ENCODE data around the gene PCDHA12. TPM values are rescaled to one million over a fixed set of nuclear protein-coding genes. Genes with fewer than 3 reads are reported as not detected.
A peak's percentile ranks its signal among the peaks of the same experiment; 100 is the strongest.

PCDHA12 gene
- total RNA-seq, 1 donor from 2014 or later: not detected

DNA sequence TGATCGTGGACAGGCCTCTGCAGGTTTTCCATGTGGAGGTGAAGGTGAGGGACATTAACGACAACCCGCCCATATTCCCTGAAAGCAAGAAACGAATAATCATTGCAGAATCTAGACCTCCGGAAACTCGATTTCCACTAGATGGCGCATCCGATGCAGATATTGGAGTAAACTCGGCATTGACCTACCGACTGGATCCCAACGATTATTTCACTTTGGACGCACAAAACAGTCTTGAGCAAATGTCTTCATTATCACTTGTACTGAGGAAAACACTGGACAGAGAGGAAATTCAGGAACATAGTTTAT, 7.4 kb downstream of the PCDHA12 start:
- Mint-ChIP-seq H3K4me1 (no peaks in the 10 kb centered on the region), H3K9me3 (peaks cover 21% of the 10 kb centered on the region), H3K27me3 (no peaks in the 10 kb centered on the region), H3K4me3 (no peak overlapping the region), H3K36me3 (ENCODE audit: low read depth) (no peaks in the 10 kb centered on the region), H3K27ac (no peak overlapping the region)
- no peak for DNase-seq
- intact Hi-C loops (cut with micrococcal nuclease): no loop called here

DNA sequence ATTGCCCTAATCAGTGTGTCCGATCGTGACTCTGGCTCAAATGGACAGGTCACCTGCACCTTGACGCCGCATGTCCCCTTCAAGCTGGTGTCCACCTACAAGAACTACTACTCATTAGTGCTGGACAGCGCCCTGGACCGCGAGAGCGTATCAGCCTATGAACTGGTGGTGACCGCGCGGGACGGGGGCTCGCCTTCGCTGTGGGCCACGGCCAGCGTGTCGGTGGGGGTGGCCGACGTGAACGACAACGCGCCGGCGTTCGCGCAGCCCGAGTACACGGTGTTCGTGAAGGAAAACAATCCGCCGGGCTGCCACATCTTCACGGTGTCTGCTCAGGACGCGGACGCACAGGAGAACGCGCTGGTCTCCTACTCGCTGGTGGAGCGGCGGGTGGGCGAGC, 8.3 kb downstream of the PCDHA12 start:
- H3K27ac Mint-ChIP-seq: no peak overlapping the region
- intact Hi-C loops (cut with micrococcal nuclease): no loop called here

DNA sequence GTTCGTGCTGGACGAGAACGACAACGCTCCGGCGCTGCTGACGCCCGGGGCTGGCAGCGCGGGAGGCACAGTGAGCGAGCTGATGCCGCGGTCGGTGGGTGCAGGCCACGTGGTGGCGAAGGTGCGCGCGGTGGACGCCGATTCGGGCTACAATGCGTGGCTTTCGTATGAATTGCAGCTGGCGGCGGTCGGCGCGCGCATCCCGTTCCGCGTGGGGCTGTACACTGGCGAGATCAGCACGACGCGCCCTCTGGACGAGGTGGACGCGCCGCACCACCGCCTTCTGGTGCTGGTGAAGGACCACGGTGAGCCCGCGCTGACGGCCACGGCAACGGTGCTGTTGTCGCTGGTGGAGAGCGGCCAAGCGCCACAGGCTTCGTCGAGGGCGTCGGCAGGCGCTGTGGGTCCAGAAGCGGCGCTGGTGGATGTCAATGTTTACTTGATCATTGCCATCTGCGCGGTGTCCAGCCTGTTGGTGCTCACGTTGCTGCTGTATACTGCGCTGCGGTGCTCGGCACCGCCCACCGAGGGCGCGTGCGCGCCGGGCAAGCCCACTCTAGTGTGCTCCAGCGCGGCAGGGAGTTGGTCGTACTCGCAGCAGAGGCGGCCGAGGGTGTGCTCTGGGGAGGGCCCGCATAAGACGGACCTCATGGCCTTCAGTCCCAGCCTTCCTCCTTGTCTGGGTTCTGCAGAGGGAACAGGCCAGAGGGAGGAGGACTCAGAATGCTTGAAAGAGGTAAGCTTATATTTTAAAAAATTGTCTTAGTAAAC, 9.0 kb downstream of the PCDHA12 start:
- Mint-ChIP-seq H3K27me3 (no peaks in the 10 kb centered on the region), H3K4me1 (no peaks in the 10 kb centered on the region), H3K9me3 (peaks cover 26% of the 10 kb centered on the region), H3K27ac (no peak overlapping the region), H3K4me3 (no peak overlapping the region), H3K36me3 (ENCODE audit: low read depth) (no peaks in the 10 kb centered on the region)
- intact Hi-C loops (cut with micrococcal nuclease): no loop called here
- no peak for DNase-seq

More for the DNA sequence above, 8.3 kb downstream of the PCDHA12 start:
- no peak for DNase-seq
- Mint-ChIP-seq H3K4me3 (no peak overlapping the region), H3K36me3 (ENCODE audit: low read depth) (no peaks in the 10 kb centered on the region), H3K9me3 (peaks cover 26% of the 10 kb centered on the region), H3K4me1 (no peaks in the 10 kb centered on the region), H3K27me3 (no peaks in the 10 kb centered on the region)

DNA sequence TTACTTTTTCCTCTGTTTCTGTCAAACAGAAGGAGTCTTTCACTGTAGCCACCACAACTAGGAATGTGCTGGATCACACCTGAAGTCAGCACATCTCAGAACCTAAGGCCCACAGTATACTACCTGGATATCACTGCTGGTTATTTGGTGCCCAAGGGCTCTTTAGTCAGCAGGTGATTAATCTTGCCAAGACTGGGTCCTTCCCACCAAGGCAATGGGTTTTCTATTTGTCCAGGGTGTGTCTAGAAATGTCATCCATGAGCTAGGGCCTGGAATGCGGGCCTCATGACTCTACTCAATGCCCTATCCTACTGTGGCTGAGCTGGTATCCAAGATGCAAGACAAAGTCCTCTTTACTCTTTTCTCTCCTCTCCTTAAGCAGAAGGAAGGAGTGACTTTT, 41.2 kb downstream of the PCDHA12 start:
- Mint-ChIP-seq H3K9me3 (no peaks in the 10 kb centered on the region), H3K36me3 (ENCODE audit: low read depth) (no peaks in the 10 kb centered on the region), H3K27me3 (no peaks in the 10 kb centered on the region), H3K27ac (no peak overlapping the region), H3K4me3 (no peak overlapping the region), H3K4me1 (no peaks in the 10 kb centered on the region)
- intact Hi-C loops (cut with micrococcal nuclease): no loop called here
- no peak for DNase-seq

GRCh38 chr5:140923601-140924000, 48.5 kb downstream of the PCDHA12 start:
- Mint-ChIP-seq H3K27me3 (peaks cover 16% of the 10 kb centered on the region), H3K27ac (no peak overlapping the region), H3K4me1 (no peaks in the 10 kb centered on the region), H3K4me3 (no peak overlapping the region), H3K9me3 (peaks cover 3% of the 10 kb centered on the region), H3K36me3 (ENCODE audit: low read depth) (no peaks in the 10 kb centered on the region)
- no peak for DNase-seq
- intact Hi-C loops (cut with micrococcal nuclease): no loop called here

- intact Hi-C loops (cut with micrococcal nuclease): no loop called here
- DNase-seq: no peak
- Mint-ChIP-seq H3K27ac (no peak within 1 kb of the TSS), H3K4me1 (no peaks in the 10 kb centered on the region), H3K36me3 (ENCODE audit: low read depth) (no peaks in the 10 kb centered on the region), H3K27me3 (peaks cover 17% of the 10 kb centered on the region), H3K4me3 (no peak within 1 kb of the TSS), H3K9me3 (peaks cover 3% of the 10 kb centered on the region)
Measured at GRCh38 chr5:140925806-140926442, 50.8 kb downstream of the PCDHA12 start, which contains the start of gene PCDHAC1. Gene PCDHAC1, plus strand, starts transcription at chr5:140926299. Its CDS starts 594 bp downstream, at chr5:140926893.

DNA sequence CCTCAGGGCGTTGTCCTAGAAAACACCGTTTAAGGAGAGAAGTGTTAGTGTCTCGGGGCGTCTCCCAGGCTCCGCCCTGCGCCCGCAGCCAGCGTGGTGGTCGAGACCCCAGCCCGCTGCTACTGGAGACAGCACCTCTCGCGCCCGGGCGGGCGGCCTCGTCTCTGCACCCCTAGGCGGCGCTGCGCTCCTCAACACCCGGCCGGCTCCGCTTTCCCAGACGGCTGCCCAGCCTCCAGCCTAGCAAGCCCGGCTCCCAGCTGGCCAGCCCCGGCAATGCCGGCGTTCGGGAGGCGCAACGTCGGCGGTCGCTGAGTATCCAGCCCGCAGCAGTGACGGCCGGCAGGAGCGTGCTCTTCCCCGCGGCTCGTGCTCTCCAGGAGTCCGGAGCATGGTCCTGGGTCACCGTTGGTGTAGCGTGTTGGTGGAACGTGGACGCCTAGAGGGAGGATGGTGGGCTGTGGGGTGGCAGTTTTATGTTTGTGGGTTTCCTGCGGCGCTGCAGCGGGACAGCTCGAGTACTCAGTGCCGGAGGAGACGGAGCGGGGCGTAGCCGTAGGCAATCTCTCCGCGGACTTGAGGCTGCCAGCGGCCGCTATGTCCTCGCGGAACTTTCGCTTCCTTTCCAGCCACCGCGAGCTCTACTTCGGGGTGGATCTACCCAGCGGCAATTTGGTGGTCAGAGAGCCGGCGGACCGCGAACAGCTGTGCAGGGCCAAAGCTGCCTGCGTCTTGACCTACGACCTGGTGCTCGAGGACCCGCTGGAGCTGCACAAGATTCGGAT, 51.5 kb downstream of the PCDHA12 start:
- peak; percentile 57 for DNase-seq
- H3K27ac Mint-ChIP-seq: no peak overlapping the region
- no peaks in the 10 kb centered on the region for H3K36me3 Mint-ChIP-seq (ENCODE audit: low read depth)
- no peaks in the 10 kb centered on the region for H3K4me1 Mint-ChIP-seq
- H3K27me3 Mint-ChIP-seq: peaks cover 17% of the 10 kb centered on the region
- no peak overlapping the region for H3K4me3 Mint-ChIP-seq
- peaks cover 3% of the 10 kb centered on the region for H3K9me3 Mint-ChIP-seq
- intact Hi-C loops (cut with micrococcal nuclease): no loop called here

DNA sequence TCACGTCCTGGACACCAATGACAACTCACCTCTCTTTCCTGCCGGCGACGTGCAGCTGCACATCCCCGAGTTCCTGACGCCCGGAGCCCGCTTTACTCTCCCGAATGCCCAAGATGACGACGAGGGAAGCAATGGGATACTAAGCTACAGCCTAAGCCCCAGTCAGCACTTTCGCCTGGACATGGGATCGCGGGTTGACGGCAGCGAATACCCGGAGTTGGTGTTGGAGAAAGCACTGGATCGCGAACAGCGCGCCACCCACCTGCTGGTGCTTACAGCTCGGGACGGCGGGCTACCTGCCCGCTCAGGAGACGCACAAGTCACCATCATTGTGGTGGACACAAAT, 52.1 kb downstream of the PCDHA12 start:
- Mint-ChIP-seq H3K27me3 (peaks cover 17% of the 10 kb centered on the region), H3K4me1 (no peaks in the 10 kb centered on the region), H3K4me3 (no peak overlapping the region), H3K36me3 (ENCODE audit: low read depth) (no peaks in the 10 kb centered on the region), H3K27ac (no peak overlapping the region), H3K9me3 (peaks cover 3% of the 10 kb centered on the region)
- DNase-seq: no peak
- intact Hi-C loops (cut with micrococcal nuclease): no loop called here

Other genes starting within 250 kb of the PCDHA12 start
- gene CD14, start 242.1 kb upstream of the PCDHA12 start, total RNA-seq: 0.31 and 0.35 TPM in 2 replicates
- gene TMCO6, start 235.9 kb upstream of the PCDHA12 start, total RNA-seq: 38.1 and 41.9 TPM in 2 replicates
- 63.2 and 63.6 TPM in 2 replicates for gene NDUFA2, start 227.7 kb upstream of the PCDHA12 start, total RNA-seq
- 112 and 113 TPM in 2 replicates for gene IK, start 227.5 kb upstream of the PCDHA12 start, total RNA-seq
- 41.6 and 42.9 TPM in 2 replicates for gene WDR55, start 210.4 kb upstream of the PCDHA12 start, total RNA-seq
- 2.8 and 3.8 TPM in 2 replicates for gene DND1, start 201.7 kb upstream of the PCDHA12 start, total RNA-seq
- 109 and 115 TPM in 2 replicates for gene HARS1, start 183.9 kb upstream of the PCDHA12 start, total RNA-seq
- 28.0 and 29.6 TPM in 2 replicates for gene HARS2, start 183.9 kb upstream of the PCDHA12 start, total RNA-seq
- 67.1 and 67.2 TPM in 2 replicates for gene ZMAT2, start 174.9 kb upstream of the PCDHA12 start, total RNA-seq
- gene PCDHA1, start 89.2 kb upstream of the PCDHA12 start, total RNA-seq: not detected in 2 replicates
- gene PCDHA2, start 80.5 kb upstream of the PCDHA12 start, total RNA-seq: not detected in 2 replicates
- gene PCDHA3, start 74.3 kb upstream of the PCDHA12 start, total RNA-seq: not detected in 2 replicates
- gene PCDHA4, start 68.2 kb upstream of the PCDHA12 start, total RNA-seq: not detected in 2 replicates
- not detected in 2 replicates for gene PCDHA5, start 53.7 kb upstream of the PCDHA12 start, total RNA-seq
- not detected in 2 replicates for gene PCDHA6, start 47.3 kb upstream of the PCDHA12 start, total RNA-seq
- gene PCDHA7, start 41.0 kb upstream of the PCDHA12 start, total RNA-seq: not detected in 2 replicates
- gene PCDHA8, start 34.1 kb upstream of the PCDHA12 start, total RNA-seq: not detected in 2 replicates
- gene PCDHA9, start 26.9 kb upstream of the PCDHA12 start, total RNA-seq: not detected in 2 replicates
- gene PCDHA10, start 19.4 kb upstream of the PCDHA12 start, total RNA-seq: not detected in 2 replicates
- not detected in 2 replicates for gene PCDHA11, start 6.4 kb upstream of the PCDHA12 start, total RNA-seq
- gene PCDHA13, start 6.8 kb downstream of the PCDHA12 start, total RNA-seq: not detected in 2 replicates
- not detected in 2 replicates for gene PCDHAC1, start 51.0 kb downstream of the PCDHA12 start, total RNA-seq
- not detected in 2 replicates for gene PCDHAC2, start 91.2 kb downstream of the PCDHA12 start, total RNA-seq
- gene PCDHB1, start 176.1 kb downstream of the PCDHA12 start, total RNA-seq: not detected in 2 replicates
- 0.19 TPM in 1 of 2 replicates, not detected in the other for gene PCDHB2, start 219.3 kb downstream of the PCDHA12 start, total RNA-seq
- not detected in 2 replicates for gene PCDHB3, start 225.2 kb downstream of the PCDHA12 start, total RNA-seq
- not detected in 2 replicates for gene PCDHB4, start 246.5 kb downstream of the PCDHA12 start, total RNA-seq

Data from activated CD4-positive, alpha-beta T cell treated with anti-CD3 and anti-CD28 coated beads, Interleukin-2, amount 10 ng/mL, durations not matched to agents 24 days and 14 days (primary cell).